Spleen (tissue), 11 donors: ENCODE data around the gene KLHL20. TPM values are rescaled to one million over a fixed set of nuclear protein-coding genes. Genes with fewer than 3 reads are reported as not detected.

Experiments used
- DNase-seq: peaks from one replicate; pipeline ENCODE4 v3.0.0-alpha.2; 2020
- H3K27ac ChIP-seq, 8 donors: fragments of 200-600 bp; sonication (generic) in 7 of 8; 1 replicate in 4 of 8; 2 replicates in 4 of 8; pipeline versions ENCODE4 v1.5.0 to v1.8.0; 2016 to 2021; ENCODE audit warnings: inconsistent platforms in 4 of 8, mild to moderate bottlenecking in 4 of 8, moderate library complexity in 1 of 8
- H3K27me3 ChIP-seq, 7 donors: fragments of 200-600 bp; sonication (generic) in 6 of 7; replicated peaks in 1 of 7; 1 replicate in 4 of 7; 2 replicates in 3 of 7; pipeline versions ENCODE4 v1.5.0 to v1.8.0; 2016 to 2021; ENCODE audit warnings: inconsistent platforms in 3 of 7, mild to moderate bottlenecking in 1 of 7
- H3K36me3 ChIP-seq, 6 donors: fragments of 200-600 bp; sonication (generic) in 5 of 6; 1 replicate in 4 of 6; 2 replicates in 2 of 6; pipeline versions ENCODE4 v1.5.0 to v1.8.0; 2016 to 2021; ENCODE audit warnings: inconsistent platforms in 2 of 6
- H3K4me1 ChIP-seq, 6 donors: fragments of 200-600 bp; sonication (generic) in 5 of 6; 1 replicate in 3 of 6; 2 replicates in 3 of 6; pipeline versions ENCODE4 v1.5.0 to v1.8.0; 2016 to 2021; ENCODE audit warnings: inconsistent platforms in 3 of 6
- H3K4me3 ChIP-seq, 8 donors: fragments of 200-600 bp; sonication (generic) in 7 of 8; 1 replicate in 4 of 8; 2 replicates in 4 of 8; pipeline versions ENCODE4 v1.5.0 to v1.8.0; 2016 to 2021; ENCODE audit warnings: inconsistent platforms in 4 of 8, mild to moderate bottlenecking in 4 of 8, moderate library complexity in 2 of 8
- H3K9me3 ChIP-seq, 8 donors: fragments of 200-600 bp; sonication (generic) in 7 of 8; 1 replicate in 4 of 8; 2 replicates in 4 of 8; pipeline versions ENCODE4 v1.5.0 to v1.8.0; 2016 to 2021; ENCODE audit warnings: inconsistent platforms in 4 of 8
- CTCF ChIP-seq, 11 experiments: fragments of 200-600 bp in 7 of 11; fragments of 450-650 bp in 4 of 11; sonication (generic) in 4 of 11; IDR thresholded peaks in 8 of 11; conservative IDR thresholded peaks in 3 of 11; 1 replicate in 7 of 11; 2 replicates in 4 of 11; pipeline versions ENCODE4 v1.4.0 to v1.8.0; 2016 to 2021; ENCODE audit warnings: antibody characterized with exemption in 11 of 11, inconsistent platforms in 4 of 11, mild to moderate bottlenecking in 1 of 11
- POLR2A ChIP-seq, 3 donors: fragments of 450-650 bp; IDR thresholded peaks; one replicate each; pipeline ENCODE4 v1.5.1; 2017; ENCODE audit warnings: antibody characterized with exemption in 3 of 3, mild to moderate bottlenecking in 1 of 3
- POLR2AphosphoS5 ChIP-seq, 3 donors: sonication (generic); formaldehyde crosslinking; IDR thresholded peaks; one replicate each; pipeline ENCODE4 v1.5.1; 2017; ENCODE audit warnings: antibody characterized with exemption in 3 of 3
- WGBS, 5 donors: extraction: QIAGEN DNeasy Blood & Tissue Kit in 3 of 5; methylation state at CpG; one replicate each; pipeline versions ENCODE4 v1.1.5 to v1.1.7; 2013 to 2018; 5-methylcytosine and 5-hydroxymethylcytosine counted together
- intact Hi-C: fragments of 100-400 bp; cut with DNase I; formaldehyde crosslinking; loops from one replicate; pipeline ENCODE4 v1.15.0; 2023; ENCODE audit warnings: low total_unique reads
- polyA plus RNA-seq, 3 donors: library from polyadenylated mRNA; stranded (reverse); fragments of 200-250 nt; gene quantifications; one replicate each; pipeline ENCODE4 v1.2.1, GENCODE V29; 2013
- total RNA-seq, 7 donors: library from RNA; depleted of rRNA in 3 of 7; stranded (reverse); fragments of >200 nt in 3 of 7; fragmentation: NEBNext Ultra II Directional in 4 of 7; extraction: Animal tissue kit (Norgen Biotek cat#: 25700) in 4 of 7; gene quantifications; one replicate each; pipeline versions ENCODE4 v1.1.0 to v1.2.1, GENCODE V29; 2016 to 2021
- donor health status: healthy with polysubstance abuse.
- donor health status: DM: no; HTN: no; CAD: no; lungs with moderate emphysema.
- donor health status: DM: no; HTN: no; CAD: no.
- donor health status: Bipolar disorder and iron deficiency.
- donor health status: healthy.
- donor health status: DM: no; HTN: no; CAD: no.
- donor health status: DM: yes; HTN: yes; CAD: no.

Gene KLHL20
- total and polyA plus RNA-seq, 10 donors: 4.1 to 36.3 (median 27.9) TPM

GRCh38 chr1:173818459-173818858 lies 103.7 kb downstream of the KLHL20 start:
- Histone ChIP-seq H3K27me3 (no peaks in the 10 kb centered on the region), H3K4me1 (peaks cover 2 to 33% (median 16%) of the 10 kb centered on the region in 6 donors), H3K9me3 (no peaks in the 10 kb centered on the region), H3K36me3 (peaks cover 0 to 32% (median 0%) of the 10 kb centered on the region in 6 donors), H3K4me3 (no peak overlapping the region), H3K27ac (no peak overlapping the region)
- DNase-seq: no peak
- TF ChIP-seq POLR2A (IDR thresholded peaks at IDR 0.05) (no peak), CTCF (IDR thresholded peaks at IDR 0.05 in 8 of 11, conservative IDR thresholded peaks at IDR 0.05 in 3 of 11) (no peak), POLR2AphosphoS5 (IDR thresholded peaks at IDR 0.05) (no peak)
- intact Hi-C loops: no loop called here
- 78 to 95% (median 91%) methylated on average over 1 of the region's 1 CpG for WGBS, 5 donors

- TF ChIP-seq CTCF (IDR thresholded peaks at IDR 0.05 in 8 of 11, conservative IDR thresholded peaks at IDR 0.05 in 3 of 11): no peak
- no peak for TF ChIP-seq POLR2A (IDR thresholded peaks at IDR 0.05)
- TF ChIP-seq POLR2AphosphoS5 (IDR thresholded peaks at IDR 0.05): no peak
- Histone ChIP-seq H3K36me3 (peaks cover 0 to 32% (median 0%) of the 10 kb centered on the region in 6 donors), H3K27me3 (no peaks in the 10 kb centered on the region), H3K27ac (no peak overlapping the region), H3K9me3 (no peaks in the 10 kb centered on the region), H3K4me3 (no peak overlapping the region), H3K4me1 (peaks cover 7 to 56% (median 36%) of the 10 kb centered on the region in 6 donors)
- intact Hi-C loops: loop anchor here (5.0 kb wide), 1 partner anchor 389 kb away; no protein-coding TSS in a partner anchor
- WGBS, 5 donors: 92 to 97% (median 97%) methylated on average over 4 of the region's 4 CpGs
- no peak for DNase-seq
Measured at GRCh38 chr1:173821680-173822079, 106.9 kb downstream of the KLHL20 start.

GRCh38 chr1:173823781-173824314 lies 109.1 kb downstream of the KLHL20 start:
- Histone ChIP-seq H3K36me3 (peaks cover 0 to 19% (median 0%) of the 10 kb centered on the region in 6 donors), H3K9me3 (no peaks in the 10 kb centered on the region), H3K27ac (peak overlapping the region; percentile 92 to 97 (median 94)), H3K4me3 (peak overlapping the region; percentile 67 to 99 (median 76)), H3K4me1 (peaks cover 11 to 75% (median 48%) of the 10 kb centered on the region in 6 donors), H3K27me3 (no peaks in the 10 kb centered on the region)
- DNase-seq: no peak
- TF ChIP-seq CTCF (IDR thresholded peaks at IDR 0.05 in 8 of 11, conservative IDR thresholded peaks at IDR 0.05 in 3 of 11): no peak
- TF ChIP-seq POLR2AphosphoS5 (IDR thresholded peaks at IDR 0.05): no peak
- no peak for TF ChIP-seq POLR2A (IDR thresholded peaks at IDR 0.05)
- intact Hi-C loops: loop anchor here (5.0 kb wide), 1 partner anchor 392 kb away; no protein-coding TSS in a partner anchor
- 0 to 1% (median 1%) methylated on average over 25 of the region's 25 CpGs for WGBS, 5 donors

GRCh38 chr1:173824315-173825081 lies 109.7 kb downstream of the KLHL20 start, which contains the start of the genes CENPL and DARS2:
Gene CENPL (minus strand): TSS chr1:173824883. CDS start chr1:173811299, 13,584 bp downstream.
Gene DARS2 (plus strand): TSS chr1:173824673. CDS start chr1:173825230, 557 bp downstream.
- Histone ChIP-seq H3K27ac (peak within 1 kb of the TSS; percentile 92 to 97 (median 94)), H3K27me3 (no peaks in the 10 kb centered on the region), H3K4me3 (peak within 1 kb of the TSS; percentile 67 to 99 (median 76)), H3K36me3 (peaks cover 0 to 19% (median 0%) of the 10 kb centered on the region in 6 donors), H3K4me1 (peaks cover 11 to 75% (median 48%) of the 10 kb centered on the region in 6 donors), H3K9me3 (no peaks in the 10 kb centered on the region)
- 0 to 1% (median 0%) methylated on average over 55 of the region's 55 CpGs for WGBS, 5 donors
- intact Hi-C loops: loop anchor here (5.0 kb wide), 2 partner anchors 392 to 1082 kb away; no protein-coding TSS in a partner anchor
- TF ChIP-seq POLR2A (IDR thresholded peaks at IDR 0.05) (peak in 1 of 3 donors; percentile 25), CTCF (IDR thresholded peaks at IDR 0.05 in 8 of 11, conservative IDR thresholded peaks at IDR 0.05 in 3 of 11) (peak in 1 of 11 experiments; percentile 15), POLR2AphosphoS5 (IDR thresholded peaks at IDR 0.05) (peak; percentile 76 to 95 (median 88))
- peak; percentile 96 for DNase-seq
